GM18511 (cell line): ENCODE data around the gene TGFBI.

Experiments
- ATAC-seq: cut with Tn5 transposase; IDR thresholded peaks from one replicate; pipeline ENCODE4 v1.9.1; 2021; ENCODE audit warnings: mild to moderate bottlenecking, moderate library complexity; ENCODE audit not compliant: unreplicated experiment

The TGFBI gene

DNA sequence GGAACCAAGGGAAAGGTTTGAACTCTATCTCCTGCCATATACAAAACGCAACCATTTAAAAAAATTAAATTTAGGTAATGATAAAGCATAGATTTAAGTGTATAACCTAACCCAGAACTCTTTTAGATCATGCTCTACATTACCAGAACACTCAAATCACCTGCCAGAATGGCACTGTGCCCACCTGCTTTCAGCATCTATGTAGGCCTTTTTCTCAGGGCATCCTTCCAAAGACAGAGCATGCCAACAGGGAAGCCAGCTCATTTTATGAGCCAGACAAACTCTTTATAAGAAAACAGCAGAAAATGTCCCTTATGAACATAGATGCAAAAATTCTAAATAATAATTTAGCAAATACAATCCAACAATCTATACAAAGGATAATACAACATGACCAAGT is 55.9 kb downstream of the TGFBI start:
- ATAC-seq = no peak

DNA sequence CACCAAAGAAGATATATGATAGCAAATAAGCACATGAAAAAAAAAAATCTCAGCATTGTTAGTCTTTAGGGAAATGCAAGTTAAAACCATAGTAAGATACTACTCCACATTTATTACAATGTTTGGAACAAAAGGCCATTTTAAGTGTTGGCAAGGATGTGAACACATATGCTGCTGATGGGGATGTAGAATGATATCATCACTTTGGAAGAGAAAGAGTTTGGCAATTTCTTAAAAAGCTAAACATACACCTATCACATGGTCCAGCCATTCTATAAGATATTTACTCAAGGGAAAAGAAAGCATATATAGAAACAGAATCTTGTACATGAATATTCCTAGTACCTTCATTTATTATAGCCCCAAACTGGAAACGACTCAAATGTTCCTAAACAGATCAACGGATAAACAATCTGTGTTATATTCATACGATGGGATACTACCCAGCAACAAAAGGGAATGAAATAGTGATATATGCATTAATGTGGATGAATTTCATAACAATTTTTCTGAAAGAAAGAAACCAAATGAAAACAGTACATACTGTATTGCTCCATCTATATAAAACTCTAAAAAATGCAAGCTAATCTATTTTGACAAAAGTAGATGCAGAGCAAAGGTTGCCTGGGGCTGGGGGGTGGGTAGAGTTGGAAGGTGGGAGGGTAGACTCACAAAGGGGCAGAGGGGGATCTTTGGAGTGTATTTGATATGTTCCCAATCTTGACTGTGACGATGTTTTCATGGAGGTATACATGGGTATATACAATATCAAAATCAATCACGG is 58.2 kb downstream of the TGFBI start:
- no peak for ATAC-seq

DNA sequence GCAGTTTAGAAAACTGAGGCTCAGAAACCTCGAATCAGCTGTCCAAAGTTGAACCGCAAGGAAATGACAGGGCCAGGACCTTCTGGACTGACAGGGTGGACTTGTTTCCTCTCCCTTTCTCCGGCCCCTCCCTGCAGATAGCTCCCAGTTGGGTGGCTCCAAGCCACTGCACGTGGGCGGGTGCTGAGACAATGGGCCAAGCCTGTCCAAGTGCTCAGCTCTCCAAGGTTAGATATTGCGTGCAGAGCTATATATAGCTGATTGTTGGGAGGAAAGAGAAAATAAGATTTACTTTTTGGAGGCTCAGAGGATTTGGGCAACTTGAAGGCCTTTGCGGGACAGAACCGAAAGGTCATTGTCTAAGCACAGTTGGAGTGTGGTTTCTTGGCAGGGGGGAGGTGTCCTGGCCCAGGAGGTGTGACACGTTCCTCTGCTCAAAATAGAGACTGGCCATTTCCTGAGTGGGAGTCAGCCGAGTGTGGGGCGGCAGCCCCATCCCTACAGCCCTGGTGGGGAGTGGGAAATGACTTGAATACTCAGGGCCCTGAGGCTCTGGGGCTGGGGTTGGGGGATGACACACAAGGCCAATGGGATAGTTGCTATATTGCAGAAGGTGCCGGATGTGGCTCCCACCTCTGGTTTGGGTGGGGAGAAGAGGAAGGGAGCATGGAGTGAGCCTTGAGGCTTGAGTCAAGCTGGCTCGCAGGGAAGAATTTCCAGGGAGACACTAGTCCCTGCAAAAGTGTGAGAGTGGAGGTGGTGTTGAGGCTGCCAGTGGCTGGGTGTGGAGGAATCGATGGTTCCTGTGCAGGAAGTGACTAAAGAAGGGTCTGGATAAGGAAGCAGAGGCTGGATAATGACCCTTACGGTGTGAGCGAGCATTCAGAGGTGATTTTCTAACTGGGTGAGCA is 59.4 kb downstream of the TGFBI start:
- no peak for ATAC-seq

DNA sequence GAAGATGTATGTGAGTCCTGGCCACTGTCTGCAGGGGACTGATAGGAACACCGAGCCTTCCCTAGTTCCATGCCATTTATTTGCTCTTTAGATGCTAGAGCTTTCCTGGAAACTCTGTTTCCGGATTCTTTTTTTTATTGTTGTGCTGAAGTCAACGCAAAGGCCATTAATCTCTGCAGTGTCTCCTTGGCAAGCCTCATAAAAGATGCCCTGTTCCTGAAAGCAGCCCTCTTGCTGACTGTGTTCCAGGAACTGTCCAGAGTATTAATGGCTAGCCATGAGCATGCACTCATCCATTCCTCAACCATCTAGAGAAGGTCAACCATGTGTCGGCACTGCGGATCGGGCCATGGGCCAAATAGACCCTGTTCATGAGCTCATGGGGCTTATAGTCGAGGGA is 61.0 kb downstream of the TGFBI start:
- ATAC-seq = no peak

DNA sequence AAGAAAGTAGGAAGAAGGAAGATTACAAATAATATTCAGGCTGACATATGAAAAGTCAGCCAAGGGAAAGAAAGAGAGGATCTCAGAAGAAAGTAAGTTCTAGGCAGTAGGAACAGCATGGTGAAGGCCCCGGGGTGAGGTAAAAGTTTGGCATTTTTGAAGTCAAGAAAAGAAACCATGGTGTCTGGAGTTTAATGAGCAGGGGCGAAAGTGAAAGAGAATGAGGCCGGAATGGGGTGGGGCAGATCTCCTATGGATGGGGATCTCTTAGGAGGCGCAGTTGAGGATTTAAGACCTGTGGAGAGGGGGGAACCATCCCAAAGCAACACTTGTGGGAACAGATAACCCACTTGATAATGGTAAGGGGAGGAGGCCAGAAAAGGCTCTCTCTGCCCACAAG is 61.5 kb downstream of the TGFBI start:
- ATAC-seq = no peak

DNA sequence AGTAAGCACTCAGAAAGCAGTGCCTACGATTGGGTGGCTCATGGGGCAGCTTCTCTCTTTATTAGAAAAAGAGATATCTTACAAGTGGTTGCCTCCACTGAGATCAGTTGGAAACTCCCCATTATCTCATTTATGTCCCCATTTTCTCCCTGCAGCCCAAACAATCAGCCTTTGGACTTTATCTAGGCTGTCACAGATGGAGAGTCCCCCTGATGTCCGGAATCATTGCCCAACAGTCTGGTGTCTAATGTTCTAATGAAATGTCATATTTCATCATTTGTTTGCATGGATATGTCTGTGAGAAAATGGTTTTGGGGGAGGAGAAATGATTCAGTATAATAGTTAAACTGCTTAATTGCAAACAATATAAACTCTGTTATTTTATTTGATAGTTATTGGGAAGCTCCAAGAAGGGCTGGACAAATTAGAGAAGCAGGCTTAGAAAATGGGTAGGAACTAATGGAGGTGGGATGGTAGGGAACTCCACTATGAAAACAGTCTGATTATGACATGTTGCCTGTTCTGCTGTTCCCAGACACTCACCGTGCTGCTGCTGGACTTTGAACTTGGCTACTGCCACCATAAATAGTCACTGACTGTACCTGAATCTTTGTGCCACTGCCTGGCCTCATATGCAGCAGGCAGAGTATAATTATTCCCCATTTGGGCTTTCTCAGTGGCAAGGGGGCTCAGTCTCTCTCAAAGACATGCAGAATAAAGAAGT is 65.6 kb downstream of the TGFBI start:
- ATAC-seq = no peak

DNA sequence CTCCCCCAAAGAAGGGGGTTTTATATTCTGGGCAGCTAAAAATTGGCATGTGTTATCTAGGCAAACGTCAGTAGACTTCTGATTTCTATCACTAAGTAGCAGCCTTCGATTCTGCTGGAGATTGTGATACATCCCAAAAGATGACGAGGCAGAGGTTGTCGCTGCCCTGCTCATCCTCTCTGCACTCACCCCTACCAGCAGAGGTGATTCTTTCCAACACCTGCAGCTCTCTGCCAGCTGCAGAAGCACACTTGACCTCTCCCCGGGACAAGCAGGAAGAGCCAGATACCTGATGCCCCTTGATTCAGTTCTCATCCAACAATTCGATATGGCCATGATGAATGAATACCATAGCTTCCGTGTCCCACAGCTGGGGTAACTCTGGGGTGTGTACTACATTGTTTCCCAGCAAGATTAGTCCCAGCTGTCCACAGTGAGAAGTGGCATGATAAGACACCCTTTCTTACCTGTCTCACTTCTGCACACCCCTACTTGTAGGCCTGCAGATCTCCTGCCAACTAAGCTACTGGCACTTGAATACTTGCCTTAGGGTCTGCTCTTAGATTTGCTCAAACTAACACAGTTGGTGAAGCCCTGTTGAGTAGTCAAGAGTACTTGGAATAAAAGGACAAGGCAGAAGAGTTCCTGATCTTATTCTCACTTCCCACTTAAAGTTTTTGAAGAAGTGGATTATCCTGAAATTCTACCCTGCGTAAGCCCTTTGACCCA is 66.3 kb downstream of the TGFBI start:
- ATAC-seq = no peak

DNA sequence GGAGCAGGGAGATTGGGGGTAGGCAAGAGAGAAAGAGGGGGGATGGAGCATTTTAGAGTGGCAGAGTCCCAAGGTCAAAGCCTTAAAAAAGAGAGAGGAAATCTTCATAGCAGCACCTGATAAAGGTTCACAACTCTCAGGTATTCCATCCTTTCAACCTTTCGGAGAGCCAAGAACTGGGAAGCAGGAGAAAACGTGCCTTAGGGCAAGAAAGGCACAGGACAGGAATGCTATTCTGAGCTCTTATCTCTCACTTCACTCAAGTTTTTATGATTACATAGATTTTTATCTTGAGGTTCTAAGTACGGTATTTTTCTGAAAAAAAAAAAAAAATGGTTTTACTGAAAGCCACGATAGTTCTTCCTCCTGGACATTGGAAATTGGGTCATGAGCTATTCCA is 69.4 kb downstream of the TGFBI start:
- no peak for ATAC-seq

DNA sequence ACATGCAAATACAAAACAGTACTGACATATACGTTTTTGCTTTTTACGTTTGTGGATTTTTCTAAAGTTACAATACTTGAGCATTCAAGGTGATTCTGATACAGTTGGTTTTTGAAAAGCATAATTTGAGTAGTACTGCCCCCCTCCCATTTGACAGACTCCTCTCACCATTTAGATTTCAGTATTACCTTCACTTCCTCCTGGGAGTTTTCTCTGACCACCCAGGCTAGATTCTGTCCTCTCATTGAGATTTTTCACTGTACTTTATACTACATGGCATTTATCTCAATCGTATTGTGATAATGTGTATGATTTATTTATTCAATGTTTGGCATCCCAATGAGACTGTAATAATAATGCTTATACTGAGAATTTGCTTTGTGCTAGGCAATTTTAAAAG is 71.1 kb downstream of the TGFBI start:
- no peak for ATAC-seq

DNA sequence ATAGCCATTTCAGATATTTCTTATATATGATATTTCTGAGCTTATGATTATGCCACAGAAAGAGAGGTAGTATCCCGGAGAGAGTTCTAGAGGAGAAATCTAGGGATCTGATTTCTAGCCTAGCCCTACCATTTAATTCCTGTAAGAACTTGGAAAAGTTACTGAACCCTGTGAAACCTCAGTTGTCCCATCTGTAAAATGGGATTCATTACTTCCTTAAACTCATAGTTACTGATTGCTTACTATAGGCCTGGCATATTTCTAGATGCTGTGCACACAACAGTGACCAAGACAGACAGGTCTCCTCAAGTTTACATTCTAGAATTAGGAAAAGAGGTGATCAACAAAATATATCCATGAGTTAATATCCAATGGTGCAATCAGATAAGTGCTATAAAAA is 73.1 kb downstream of the TGFBI start:
- no peak for ATAC-seq

DNA sequence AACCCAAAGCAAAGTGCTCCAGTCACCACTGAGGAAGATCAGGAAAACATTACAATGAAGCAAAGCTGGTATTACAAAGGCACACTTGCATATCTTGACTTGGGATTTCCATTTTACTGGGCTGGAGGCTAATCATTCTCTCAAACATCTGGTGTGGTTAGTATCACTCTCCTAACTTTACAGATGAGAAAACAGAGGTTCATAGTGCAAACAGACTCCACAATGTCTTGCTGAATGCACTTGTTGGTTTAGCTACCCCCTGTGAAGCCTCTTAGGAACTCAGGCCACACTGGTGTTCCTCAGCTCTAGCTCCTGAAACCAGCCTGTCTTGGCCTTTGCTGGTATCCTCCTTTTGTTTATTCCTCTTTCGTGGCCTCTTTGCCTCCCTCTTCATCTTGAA is 74.3 kb downstream of the TGFBI start:
- peak; percentile 77 for ATAC-seq

DNA sequence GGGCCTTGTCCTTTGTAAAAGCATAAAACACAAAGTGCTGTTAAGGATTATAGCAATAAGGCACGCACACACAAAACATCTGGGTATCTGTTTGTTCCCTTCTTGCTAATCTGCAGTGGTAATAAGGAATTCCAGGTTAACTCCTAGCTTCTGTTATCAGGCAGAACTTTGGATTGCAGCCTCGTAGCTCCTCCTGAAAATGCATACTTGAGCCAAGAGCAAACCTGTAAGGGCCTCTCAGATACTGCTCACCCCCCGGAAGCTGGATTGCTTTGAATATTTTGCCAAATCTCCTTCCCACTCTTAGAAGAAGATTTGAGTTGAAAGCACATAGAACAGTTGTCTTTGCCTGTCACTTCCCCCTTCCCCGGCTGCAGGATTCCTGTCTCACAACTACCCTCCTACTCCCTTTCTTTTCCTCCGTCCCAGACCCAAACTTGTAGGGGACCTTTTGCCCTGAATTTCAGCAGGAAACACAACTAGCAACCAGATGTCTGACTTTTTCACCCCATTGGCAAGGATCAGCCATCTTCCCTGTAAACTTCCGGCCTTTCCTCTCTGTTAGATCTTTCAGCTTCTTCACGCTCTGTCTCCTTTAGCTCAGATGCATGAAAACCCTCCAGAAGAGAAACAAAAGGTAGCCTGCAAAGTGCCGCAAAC is 75.6 kb downstream of the TGFBI start:
- ATAC-seq = no peak

DNA sequence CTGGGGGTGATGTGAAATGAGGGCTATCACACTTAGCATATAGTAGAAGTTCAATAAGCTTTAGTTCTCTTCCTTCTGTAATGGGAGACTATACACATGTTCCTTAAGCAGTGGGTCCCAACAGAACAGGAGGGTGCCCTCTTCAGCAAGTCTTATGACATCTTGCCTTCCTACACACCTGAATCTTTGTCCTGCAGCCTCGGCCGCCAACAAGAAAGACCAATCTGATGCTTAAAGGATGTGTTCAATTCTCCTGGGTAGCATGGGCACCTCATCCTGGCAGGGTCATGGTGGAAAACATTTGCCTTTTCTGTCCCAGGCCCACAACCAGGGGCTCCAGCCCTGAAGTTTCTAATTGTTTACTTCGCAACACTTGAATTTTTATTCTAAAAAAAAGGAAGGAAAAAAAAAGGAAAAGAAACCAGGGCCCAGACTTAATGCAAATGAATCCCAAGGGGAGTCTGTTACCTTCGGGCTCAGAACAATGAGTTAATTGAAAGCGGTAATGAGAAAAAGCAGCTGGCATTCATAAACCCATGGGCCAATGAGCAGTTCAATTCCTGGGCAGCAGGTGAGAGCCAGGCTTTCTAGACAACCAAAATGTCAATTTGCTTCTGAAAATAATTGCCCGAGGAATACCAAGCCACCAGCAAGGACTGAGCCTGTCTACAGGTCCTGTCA is 77.7 kb downstream of the TGFBI start:
- ATAC-seq = no peak

DNA sequence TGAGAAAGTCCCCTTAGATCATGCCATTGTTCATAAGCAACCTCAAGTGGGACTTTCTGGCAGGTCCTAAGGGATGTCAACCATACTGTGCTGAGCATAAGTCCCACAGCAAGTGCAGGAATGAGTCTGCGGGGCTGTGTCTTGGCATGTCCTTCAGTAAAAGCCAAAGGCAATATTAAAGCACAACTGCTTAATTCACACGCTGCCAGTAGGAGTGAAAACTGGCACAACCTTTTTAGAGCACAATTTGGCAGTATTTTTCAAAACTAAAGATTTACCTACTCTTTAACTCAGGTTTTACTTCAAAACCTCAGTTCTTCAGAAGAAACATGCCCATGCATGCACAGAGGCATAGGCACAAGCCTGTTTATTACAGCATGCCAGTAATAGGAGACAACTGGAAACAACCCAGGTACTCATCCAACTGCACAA is 79.4 kb downstream of the TGFBI start:
- ATAC-seq = peak; percentile 63

DNA sequence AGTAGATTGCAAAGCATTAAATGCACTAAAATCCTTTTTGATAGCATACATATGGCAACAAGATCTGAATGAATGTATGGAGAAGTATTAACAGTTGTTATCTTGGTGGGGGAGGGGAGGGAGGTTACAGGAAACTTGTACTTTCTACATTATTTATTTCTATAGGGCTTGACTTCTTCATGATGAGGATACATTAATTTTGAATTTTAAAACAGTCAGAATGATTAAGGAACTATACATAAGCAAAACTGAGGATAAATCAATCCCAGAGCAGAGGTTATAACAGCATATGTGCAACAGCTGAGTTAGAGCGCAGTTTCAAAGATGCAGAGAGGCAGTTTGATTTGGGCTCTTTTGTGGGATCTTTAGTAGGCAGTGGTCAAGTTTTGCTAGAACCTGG is 80.0 kb downstream of the TGFBI start:
- ATAC-seq = no peak

DNA sequence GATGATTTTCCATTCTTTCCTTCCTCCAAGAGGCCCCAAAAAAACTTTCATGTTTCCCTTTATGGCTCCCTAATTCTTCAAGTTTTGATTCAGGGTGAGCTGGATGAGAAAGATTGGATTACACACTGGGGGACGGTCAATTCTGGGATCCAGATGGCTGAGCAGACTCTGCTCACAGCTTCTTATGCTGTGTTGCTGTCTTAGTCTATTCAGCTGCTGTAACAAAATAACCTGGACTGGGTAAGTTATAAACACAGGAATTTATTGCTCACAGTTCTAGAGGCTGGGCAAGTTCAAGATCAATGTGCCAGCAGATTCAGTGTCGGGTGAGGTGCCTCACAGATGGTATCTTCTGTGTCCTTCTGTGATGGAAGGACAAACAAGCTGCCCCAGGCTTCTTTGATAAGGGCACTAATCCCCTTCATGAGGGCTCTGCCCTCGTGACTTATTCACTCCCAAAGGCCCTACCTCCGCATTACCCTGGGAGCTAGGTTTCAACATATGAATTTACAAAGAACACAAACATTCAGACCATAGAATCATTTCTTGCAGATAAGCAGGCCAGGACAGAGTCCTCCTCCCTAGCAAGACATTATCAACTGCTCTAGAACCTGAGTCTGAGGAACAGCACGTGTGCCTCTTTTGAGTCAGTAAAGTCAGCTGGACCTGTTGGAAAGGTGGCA is 80.8 kb downstream of the TGFBI start:
- ATAC-seq = no peak
